Keratinocyte (primary cell): ENCODE data around the gene FAM53B. TPM values are rescaled to one million over a fixed set of nuclear protein-coding genes. Genes with fewer than 3 reads are reported as not detected.

Source experiments
- DNase-seq: peaks from one replicate; pipeline ENCODE4 v3.0.0-alpha.2; 2011; ENCODE audit warnings: low read depth, missing footprints, low spot score
- FAIRE-seq: peaks from 2 replicates; lab custom pipeline; 2011; peaks lifted over from hg19 to GRCh38; lab: Jason Lieb, UNC
- H2AFZ ChIP-seq: 2 replicates; pipeline ENCODE4 v1.6.0; 2012; ENCODE audit warnings: low read length, control low read depth, inconsistent platforms; ENCODE audit not compliant: control insufficient read depth
- H3K27ac ChIP-seq: 2 replicates; pipeline ENCODE4 v1.5.1; 2011; ENCODE audit warnings: low read length; ENCODE audit not compliant: control insufficient read depth, insufficient read depth
- H3K27me3 ChIP-seq: 3 replicates; pipeline ENCODE4 v1.6.0; 2011; ENCODE audit warnings: low read length; ENCODE audit not compliant: control insufficient read depth, insufficient read depth; ENCODE audit errors: extremely low read depth
- H3K36me3 ChIP-seq, 2 experiments: 2 replicates in 1 of 2; 3 replicates in 1 of 2; pipeline ENCODE4 v1.5.1; 2011; ENCODE audit warnings: low read length in 2 of 2, mild to moderate bottlenecking in 1 of 2; ENCODE audit not compliant: control insufficient read depth in 2 of 2, insufficient read depth in 2 of 2; ENCODE audit errors: extremely low read depth in 1 of 2
- H3K4me1 ChIP-seq: 3 replicates; pipeline ENCODE4 v1.5.1; 2011; ENCODE audit warnings: low read length; ENCODE audit not compliant: control insufficient read depth, insufficient read depth; ENCODE audit errors: extremely low read depth
- H3K4me2 ChIP-seq: 3 replicates; pipeline ENCODE4 v1.6.0; 2011; ENCODE audit warnings: low read depth, low read length; ENCODE audit not compliant: control insufficient read depth, insufficient read depth; ENCODE audit errors: extremely low read depth
- H3K4me3 ChIP-seq, 3 experiments: fragments of 200-600 bp in 1 of 3; sonication (generic) in 1 of 3; 2 replicates in 2 of 3; 3 replicates in 1 of 3; pipeline ENCODE4 v1.5.1; 2011 to 2016; ENCODE audit warnings: low read length in 3 of 3, mild to moderate bottlenecking in 3 of 3, control low read depth in 2 of 3, inconsistent platforms in 1 of 3, low read depth in 1 of 3, mixed read lengths in 1 of 3, mixed run types in 1 of 3, moderate library complexity in 1 of 3; ENCODE audit not compliant: control insufficient read depth in 2 of 3, insufficient read depth in 2 of 3; ENCODE audit errors: extremely low read depth in 1 of 3
- H3K79me2 ChIP-seq: 2 replicates; pipeline ENCODE4 v1.6.0; 2012; ENCODE audit warnings: low read length; ENCODE audit not compliant: control insufficient read depth, insufficient read depth
- H3K9ac ChIP-seq: 3 replicates; pipeline ENCODE4 v1.6.0; 2011; ENCODE audit warnings: low read length; ENCODE audit not compliant: control insufficient read depth, insufficient read depth; ENCODE audit errors: extremely low read depth
- H3K9me1 ChIP-seq: 3 replicates; pipeline ENCODE4 v1.6.0; 2011; ENCODE audit warnings: low read length; ENCODE audit not compliant: control insufficient read depth, insufficient read depth; ENCODE audit errors: extremely low read depth
- H3K9me3 ChIP-seq: 2 replicates; pipeline ENCODE4 v1.5.1; 2012; ENCODE audit warnings: low read depth, low read length; ENCODE audit not compliant: control insufficient read depth
- H4K20me1 ChIP-seq: 3 replicates; pipeline ENCODE4 v1.6.0; 2011; ENCODE audit warnings: low read length; ENCODE audit not compliant: control insufficient read depth, insufficient read depth; ENCODE audit errors: extremely low read depth
- EZH2 ChIP-seq: IDR thresholded peaks from one replicate; pipeline ENCODE4 v1.6.1; 2012; ENCODE audit warnings: inconsistent platforms, mild to moderate bottlenecking, low read length, moderate library complexity
- dilution Hi-C: fragments of 300-500 bp; cut with MboI; formaldehyde crosslinking; loops from one replicate; pipeline ENCODE4 v1.7.0; 2020; ENCODE audit warnings: low sequenced_read_pairs; ENCODE audit not compliant: extremely low pct_ligation_motif_present
- polyA plus RNA-seq, 5 experiments: library from polyadenylated mRNA; depleted of rRNA in 3 of 5; stranded (reverse) in 3 of 5; stranded (forward) in 1 of 5; unstranded in 1 of 5; fragments of >200 nt; gene quantifications; 1 replicate in 1 of 5; 2 replicates in 3 of 5; 3 replicates in 1 of 5; pipeline versions ENCODE4 v1.2.1 to v1.2.3, GENCODE V29; 2011 to 2012; ENCODE audit warnings: missing spikeins in 2 of 5, low read depth in 1 of 5, low replicate concordance in 1 of 5
- TF ChIP-seq, protein P1 (sequence below), 3 experiments: IDR thresholded peaks in 1 of 3; conservative IDR thresholded peaks in 1 of 3; optimal IDR thresholded peaks in 1 of 3; 2 replicates in 2 of 3; 3 replicates in 1 of 3; pipeline versions ENCODE3 to v1.5.1; 2011; ENCODE audit warnings: low read length in 3 of 3, mild to moderate bottlenecking in 3 of 3, moderate library complexity in 2 of 3, control low read depth in 1 of 3, inconsistent platforms in 1 of 3; ENCODE audit not compliant: insufficient read depth in 2 of 3; ENCODE audit errors: extremely low read depth in 1 of 3

FAM53B gene
- polyA plus RNA-seq, 1 donor (not counting 4 experiments of a cell fraction or from before 2014, with no cell fraction given): 8.6 TPM

DNA sequence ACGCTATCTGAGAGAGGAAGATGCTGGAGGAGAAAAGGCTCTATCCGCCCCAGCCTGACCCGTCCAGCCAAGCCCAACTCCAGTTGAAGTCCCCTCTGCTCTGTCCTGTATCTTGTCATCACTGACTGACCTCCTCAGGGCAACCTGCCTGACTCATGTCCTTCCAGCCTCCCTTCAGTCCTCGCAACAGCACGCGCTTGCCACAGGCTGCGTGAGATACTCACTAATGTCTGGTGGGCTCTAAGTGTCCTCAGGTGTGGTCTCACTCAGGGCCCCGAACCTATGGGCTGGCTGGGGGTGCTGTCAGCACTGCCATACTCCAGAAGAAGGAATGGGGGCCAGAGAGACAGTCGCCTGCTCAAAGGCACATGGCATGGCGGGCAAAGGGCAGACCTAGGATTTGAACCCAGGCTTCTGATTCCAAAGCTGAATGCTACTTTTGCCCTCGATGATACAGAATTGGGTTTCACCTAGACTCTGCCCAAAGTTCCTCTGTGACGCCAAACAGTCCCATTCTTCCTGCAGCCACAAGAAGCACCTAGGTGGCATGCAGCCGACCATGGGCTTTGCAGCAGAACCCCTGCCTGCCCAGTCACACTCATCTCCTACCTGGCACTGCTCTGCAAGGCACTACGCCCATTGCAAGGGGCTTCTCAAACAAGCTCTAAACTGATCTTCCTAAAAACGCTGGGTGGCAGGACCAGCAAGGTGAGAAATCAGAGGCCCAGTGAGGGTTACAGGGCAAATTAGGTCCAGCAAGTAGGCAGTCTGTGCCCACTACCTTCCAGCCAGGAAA is 8.5 kb downstream of the FAM53B start:
- DNase-seq (no peak), FAIRE-seq (no peak)
- Histone ChIP-seq H3K27ac (no peak overlapping the region), H3K9ac (no peak overlapping the region), H3K4me2 (no peak overlapping the region), H2AFZ (no peak overlapping the region), H3K4me3 (no peak overlapping the region), H3K9me3 (no peaks in the 10 kb centered on the region), H4K20me1 (no peaks in the 10 kb centered on the region), H3K79me2 (peaks cover 73% of the 10 kb centered on the region), H3K36me3 (peaks cover 3 to 5% of the 10 kb centered on the region in 2 experiments), H3K4me1 (peaks cover 73% of the 10 kb centered on the region), H3K9me1 (peaks cover 4% of the 10 kb centered on the region), H3K27me3 (no peaks in the 10 kb centered on the region)
- TF ChIP-seq, protein P1, sequence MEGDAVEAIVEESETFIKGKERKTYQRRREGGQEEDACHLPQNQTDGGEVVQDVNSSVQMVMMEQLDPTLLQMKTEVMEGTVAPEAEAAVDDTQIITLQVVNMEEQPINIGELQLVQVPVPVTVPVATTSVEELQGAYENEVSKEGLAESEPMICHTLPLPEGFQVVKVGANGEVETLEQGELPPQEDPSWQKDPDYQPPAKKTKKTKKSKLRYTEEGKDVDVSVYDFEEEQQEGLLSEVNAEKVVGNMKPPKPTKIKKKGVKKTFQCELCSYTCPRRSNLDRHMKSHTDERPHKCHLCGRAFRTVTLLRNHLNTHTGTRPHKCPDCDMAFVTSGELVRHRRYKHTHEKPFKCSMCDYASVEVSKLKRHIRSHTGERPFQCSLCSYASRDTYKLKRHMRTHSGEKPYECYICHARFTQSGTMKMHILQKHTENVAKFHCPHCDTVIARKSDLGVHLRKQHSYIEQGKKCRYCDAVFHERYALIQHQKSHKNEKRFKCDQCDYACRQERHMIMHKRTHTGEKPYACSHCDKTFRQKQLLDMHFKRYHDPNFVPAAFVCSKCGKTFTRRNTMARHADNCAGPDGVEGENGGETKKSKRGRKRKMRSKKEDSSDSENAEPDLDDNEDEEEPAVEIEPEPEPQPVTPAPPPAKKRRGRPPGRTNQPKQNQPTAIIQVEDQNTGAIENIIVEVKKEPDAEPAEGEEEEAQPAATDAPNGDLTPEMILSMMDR (optimal IDR thresholded peaks at IDR 0.05 in 1 of 3, IDR thresholded peaks at IDR 0.05 in 1 of 3, conservative IDR thresholded peaks at IDR 0.05 in 1 of 3; ENCODE audit: extremely low read depth in 1 of 3, insufficient read depth in 2 of 3, low read length in 3 of 3): no peak
- TF ChIP-seq EZH2: no peak
- dilution Hi-C loops: no loop called here

DNA sequence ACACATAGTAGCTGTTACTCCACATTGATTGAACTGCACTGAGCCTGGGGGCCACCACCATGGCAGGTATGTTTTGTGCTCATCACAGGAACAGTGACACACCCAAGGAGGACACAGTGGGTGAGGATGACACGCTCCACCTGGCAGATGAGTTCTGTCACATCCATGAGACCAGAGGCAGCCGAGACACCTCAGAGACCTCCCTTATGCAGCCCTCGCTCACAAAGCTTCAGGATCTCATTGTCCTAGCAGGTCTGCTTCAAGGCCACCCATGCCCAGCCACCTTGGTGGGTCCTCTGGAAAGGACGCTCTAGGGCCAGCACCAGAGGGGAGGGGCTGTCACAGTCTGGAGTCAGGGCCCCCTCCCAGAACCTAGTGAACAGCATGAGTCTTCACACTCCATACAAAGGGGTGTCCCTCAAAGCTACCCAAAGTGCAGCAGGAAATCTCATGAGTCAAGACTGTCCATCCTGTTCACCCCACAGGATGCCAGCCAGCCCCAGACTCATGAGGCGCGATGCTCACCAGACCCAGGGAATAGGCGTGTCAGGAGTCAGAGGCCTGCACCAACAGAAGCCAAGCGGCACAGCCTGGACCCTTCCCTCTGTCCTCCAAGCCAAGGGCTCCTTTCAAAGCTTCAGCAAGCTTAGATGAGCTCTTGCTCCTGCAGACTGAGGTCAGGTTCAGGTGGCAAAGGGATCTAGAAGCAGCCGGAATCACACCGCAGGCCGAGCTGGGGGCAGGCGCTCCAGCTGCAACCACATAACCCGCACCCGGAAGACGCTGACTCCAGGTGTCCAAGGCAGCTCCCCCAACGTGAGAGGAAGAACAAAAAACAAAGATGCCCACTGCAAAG is 9.6 kb downstream of the FAM53B start:
- H3K9ac ChIP-seq: no peak overlapping the region
- H3K79me2 ChIP-seq: peaks cover 69% of the 10 kb centered on the region
- no peak overlapping the region for H3K4me3 ChIP-seq
- peaks cover 4% of the 10 kb centered on the region for H3K9me1 ChIP-seq
- H3K27me3 ChIP-seq: no peaks in the 10 kb centered on the region
- FAIRE-seq (no peak), DNase-seq (no peak)
- H3K9me3 ChIP-seq: no peaks in the 10 kb centered on the region
- H2AFZ ChIP-seq: no peak overlapping the region
- no peak for TF ChIP-seq EZH2
- TF ChIP-seq, protein P1 (optimal IDR thresholded peaks at IDR 0.05 in 1 of 3, IDR thresholded peaks at IDR 0.05 in 1 of 3, conservative IDR thresholded peaks at IDR 0.05 in 1 of 3; ENCODE audit: extremely low read depth in 1 of 3, insufficient read depth in 2 of 3, low read length in 3 of 3): no peak
- dilution Hi-C loops: no loop called here
- no peaks in the 10 kb centered on the region for H4K20me1 ChIP-seq
- peaks cover 61% of the 10 kb centered on the region for H3K4me1 ChIP-seq
- H3K4me2 ChIP-seq: no peak overlapping the region
- H3K27ac ChIP-seq: no peak overlapping the region
- peaks cover 5% of the 10 kb centered on the region in 2 experiments for H3K36me3 ChIP-seq
